Coronary artery (tissue), 2 donors: Measurements from ENCODE around the gene FAM83F.

ENCODE experiments used
- DNase-seq: peaks from one replicate; pipeline ENCODE4 v3.0.0-alpha.2; 2017; ENCODE audit warnings: low spot score
- H3K27ac ChIP-seq, 2 donors: fragments of 200-600 bp; sonication (generic); one replicate each; pipeline ENCODE4 v1.5.1; 2016 to 2019
- H3K4me3 ChIP-seq: fragments of 200-600 bp; sonication (generic); 2 replicates; pipeline ENCODE4 v1.5.1; 2016; ENCODE audit warnings: mild to moderate bottlenecking, moderate library complexity
- TF ChIP-seq, protein P1 (sequence below): fragments of 200-600 bp; sonication (generic); IDR thresholded peaks from one replicate; pipeline ENCODE4 v1.5.1; 2019; ENCODE audit warnings: antibody characterized with exemption

The FAM83F gene

GRCh38 chr22:40008726-40009291, 14.1 kb downstream of the FAM83F start:
- Histone ChIP-seq H3K27ac (no peak overlapping the region), H3K4me3 (no peak overlapping the region)
- no peak for DNase-seq
- TF ChIP-seq, protein P1, sequence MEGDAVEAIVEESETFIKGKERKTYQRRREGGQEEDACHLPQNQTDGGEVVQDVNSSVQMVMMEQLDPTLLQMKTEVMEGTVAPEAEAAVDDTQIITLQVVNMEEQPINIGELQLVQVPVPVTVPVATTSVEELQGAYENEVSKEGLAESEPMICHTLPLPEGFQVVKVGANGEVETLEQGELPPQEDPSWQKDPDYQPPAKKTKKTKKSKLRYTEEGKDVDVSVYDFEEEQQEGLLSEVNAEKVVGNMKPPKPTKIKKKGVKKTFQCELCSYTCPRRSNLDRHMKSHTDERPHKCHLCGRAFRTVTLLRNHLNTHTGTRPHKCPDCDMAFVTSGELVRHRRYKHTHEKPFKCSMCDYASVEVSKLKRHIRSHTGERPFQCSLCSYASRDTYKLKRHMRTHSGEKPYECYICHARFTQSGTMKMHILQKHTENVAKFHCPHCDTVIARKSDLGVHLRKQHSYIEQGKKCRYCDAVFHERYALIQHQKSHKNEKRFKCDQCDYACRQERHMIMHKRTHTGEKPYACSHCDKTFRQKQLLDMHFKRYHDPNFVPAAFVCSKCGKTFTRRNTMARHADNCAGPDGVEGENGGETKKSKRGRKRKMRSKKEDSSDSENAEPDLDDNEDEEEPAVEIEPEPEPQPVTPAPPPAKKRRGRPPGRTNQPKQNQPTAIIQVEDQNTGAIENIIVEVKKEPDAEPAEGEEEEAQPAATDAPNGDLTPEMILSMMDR, result no peak

GRCh38 chr22:40009292-40009774, 14.6 kb downstream of the FAM83F start:
- TF ChIP-seq, protein P1, result no peak
- peak overlapping the region; percentile 14 for H3K4me3 ChIP-seq
- DNase-seq, result no peak
- H3K27ac ChIP-seq, result no peak overlapping the region

GRCh38 chr22:40009951-40010671, 15.4 kb downstream of the FAM83F start:
- H3K27ac ChIP-seq, result no peak overlapping the region
- TF ChIP-seq, protein P1, result no peak
- no peak for DNase-seq
- H3K4me3 ChIP-seq, result peak overlapping the region; percentile 14

DNA sequence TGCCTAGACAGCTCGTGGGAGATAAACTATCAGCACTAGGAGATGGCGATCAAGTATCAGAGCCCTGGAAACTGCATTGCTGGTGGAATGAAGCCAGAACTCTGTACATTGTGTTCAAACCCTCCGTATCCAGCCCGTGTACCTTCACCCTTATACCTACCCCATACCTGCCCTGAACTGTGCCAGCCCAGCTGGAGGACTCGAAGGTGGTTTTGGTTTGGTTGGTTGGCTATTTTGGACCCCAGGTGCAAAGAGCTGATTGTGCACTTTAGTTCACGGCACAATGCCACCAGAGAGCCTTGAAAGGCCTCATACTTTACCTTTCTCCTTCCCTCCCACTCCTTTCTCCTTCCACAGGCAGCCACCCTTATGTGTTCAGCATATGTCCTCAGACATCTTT, 16.0 kb downstream of the FAM83F start:
- TF ChIP-seq, protein P1, result no peak

DNA sequence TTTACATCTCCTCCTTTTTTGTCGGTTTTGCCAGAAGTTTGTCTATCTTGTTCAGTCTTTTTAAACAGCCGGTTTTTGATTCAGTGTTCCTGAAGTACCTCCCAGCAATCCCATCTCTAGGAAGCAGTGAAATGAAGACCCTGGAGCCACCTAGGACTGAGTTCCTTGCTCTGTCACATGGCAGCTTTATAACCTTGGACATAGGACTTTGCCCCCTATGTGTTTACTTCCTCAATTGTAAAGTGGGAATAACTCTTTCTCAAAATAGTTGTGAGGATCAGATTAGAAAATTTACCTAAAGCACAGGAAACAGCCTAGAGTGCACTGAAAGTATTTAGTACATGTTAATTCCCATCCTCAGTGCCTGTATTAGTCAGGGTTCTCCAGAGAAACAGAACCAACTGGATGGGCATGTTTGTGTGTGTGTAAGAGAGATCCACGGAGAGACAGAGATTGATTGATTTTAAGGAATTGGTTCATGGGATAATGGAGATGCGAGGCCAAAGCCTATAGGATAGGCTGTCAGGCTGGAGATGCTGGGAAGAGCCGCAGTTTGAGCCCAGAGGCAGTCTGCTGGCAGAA, 20.0 kb downstream of the FAM83F start:
- H3K27ac ChIP-seq, result no peak overlapping the region
- TF ChIP-seq, protein P1, result no peak

More for the DNA sequence above, 16.0 kb downstream of the FAM83F start:
- H3K27ac ChIP-seq, result no peak overlapping the region
- no peak for DNase-seq
- H3K4me3 ChIP-seq, result no peak overlapping the region

GRCh38 chr22:40015358-40015976, 20.7 kb downstream of the FAM83F start:
- TF ChIP-seq, protein P1, result no peak
- no peak overlapping the region for H3K27ac ChIP-seq
- no peak for DNase-seq
- no peak overlapping the region for H3K4me3 ChIP-seq

More for the DNA sequence above, 20.0 kb downstream of the FAM83F start:
- DNase-seq, result no peak
- no peak overlapping the region for H3K4me3 ChIP-seq
